Peyer's patch (tissue), 4 donors: Measurements from ENCODE around the gene LAD1. TPM values are rescaled to one million over a fixed set of nuclear protein-coding genes. Genes with fewer than 3 reads are reported as not detected.

Experiments
- DNase-seq, 3 donors: peaks; one replicate each; pipeline ENCODE4 v3.0.0-alpha.2; 2017 to 2019
- H3K27ac ChIP-seq, 4 donors: fragments of 200-600 bp; sonication (generic); one replicate each; pipeline ENCODE4 v1.5.1; 2016 to 2019
- H3K27me3 ChIP-seq, 2 donors: fragments of 200-600 bp; sonication (generic); one replicate each; pipeline ENCODE4 v1.5.1; 2019
- H3K36me3 ChIP-seq, 3 donors: fragments of 200-600 bp; sonication (generic); one replicate each; pipeline ENCODE4 v1.5.1; 2016 to 2019
- H3K4me1 ChIP-seq, 4 donors: fragments of 200-600 bp; sonication (generic); one replicate each; pipeline ENCODE4 v1.5.1; 2016 to 2019
- H3K4me3 ChIP-seq, 4 donors: fragments of 200-600 bp; sonication (generic); 1 replicate in 3 of 4; 2 replicates in 1 of 4; pipeline ENCODE4 v1.5.1; 2016 to 2019; ENCODE audit warnings: mild to moderate bottlenecking in 1 of 4
- H3K9me3 ChIP-seq, 4 donors: fragments of 200-600 bp; sonication (generic); one replicate each; pipeline ENCODE4 v1.5.1; 2016 to 2019; ENCODE audit warnings: mild to moderate bottlenecking in 1 of 4
- POLR2A ChIP-seq, 2 donors: fragments of 450-650 bp; IDR thresholded peaks; one replicate each; pipeline ENCODE4 v1.5.1; 2017; ENCODE audit warnings: antibody characterized with exemption in 2 of 2, mild to moderate bottlenecking in 2 of 2, moderate library complexity in 2 of 2
- total RNA-seq, 4 donors: library from RNA; depleted of rRNA; stranded (reverse); fragments of >200 nt; gene quantifications; one replicate each; pipeline ENCODE4 v1.1.0, GENCODE V29; 2016
- TF ChIP-seq, protein P1 (sequence below), 6 experiments: fragments of 450-650 bp in 4 of 6; fragments of 200-600 bp in 2 of 6; sonication (generic) in 1 of 6; IDR thresholded peaks; one replicate each; pipeline ENCODE4 v1.5.1; 2017 to 2019; ENCODE audit warnings: antibody characterized with exemption in 6 of 6, mild to moderate bottlenecking in 3 of 6, moderate library complexity in 1 of 6

Gene LAD1
- total RNA-seq, 4 donors from 2014 or later, result 106 to 224 (median 192) TPM

DNA sequence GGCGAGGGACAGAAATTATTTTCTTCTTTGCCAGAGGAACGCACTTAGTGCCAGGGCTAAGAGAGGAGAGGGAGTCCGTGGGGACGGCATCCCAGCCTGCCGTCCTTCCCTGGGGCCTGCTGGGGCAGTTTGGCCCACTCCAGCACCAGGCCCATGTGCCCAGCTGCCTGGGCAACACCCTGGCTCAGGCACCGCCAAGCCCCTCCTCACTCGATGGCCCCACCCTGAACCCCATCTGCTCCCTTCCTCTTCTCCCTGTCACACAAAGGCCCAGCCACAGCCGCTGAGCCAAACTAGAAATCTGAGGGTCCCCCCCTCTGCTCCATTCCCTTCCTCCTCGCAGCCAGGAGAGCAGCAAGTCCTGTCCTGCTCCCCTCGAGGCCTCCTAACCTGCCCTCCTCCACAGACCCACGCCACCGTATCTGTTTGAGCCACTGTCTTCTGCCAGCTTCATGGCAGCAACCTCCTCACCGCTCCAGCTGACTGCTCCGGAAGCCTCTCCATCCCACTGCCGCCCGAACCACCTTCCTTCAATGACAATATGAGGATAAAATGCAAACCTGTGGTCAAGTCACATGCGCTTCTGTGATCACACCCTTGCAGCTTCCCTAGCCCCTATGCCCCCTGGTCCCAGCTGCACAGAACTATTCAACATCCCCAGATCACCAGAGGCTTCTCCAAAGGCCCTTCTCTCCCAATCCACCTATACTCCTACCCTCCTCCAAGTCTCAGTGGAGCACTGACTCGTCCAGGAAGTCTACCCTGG, 30.8 kb upstream of the LAD1 start:
- Histone ChIP-seq H3K27me3 (no peaks in the 10 kb centered on the region), H3K9me3 (no peaks in the 10 kb centered on the region), H3K4me3 (no peak overlapping the region), H3K4me1 (no peaks in the 10 kb centered on the region), H3K36me3 (no peaks in the 10 kb centered on the region), H3K27ac (no peak overlapping the region)
- no peak for TF ChIP-seq POLR2A (IDR thresholded peaks at IDR 0.05)
- TF ChIP-seq, protein P1, sequence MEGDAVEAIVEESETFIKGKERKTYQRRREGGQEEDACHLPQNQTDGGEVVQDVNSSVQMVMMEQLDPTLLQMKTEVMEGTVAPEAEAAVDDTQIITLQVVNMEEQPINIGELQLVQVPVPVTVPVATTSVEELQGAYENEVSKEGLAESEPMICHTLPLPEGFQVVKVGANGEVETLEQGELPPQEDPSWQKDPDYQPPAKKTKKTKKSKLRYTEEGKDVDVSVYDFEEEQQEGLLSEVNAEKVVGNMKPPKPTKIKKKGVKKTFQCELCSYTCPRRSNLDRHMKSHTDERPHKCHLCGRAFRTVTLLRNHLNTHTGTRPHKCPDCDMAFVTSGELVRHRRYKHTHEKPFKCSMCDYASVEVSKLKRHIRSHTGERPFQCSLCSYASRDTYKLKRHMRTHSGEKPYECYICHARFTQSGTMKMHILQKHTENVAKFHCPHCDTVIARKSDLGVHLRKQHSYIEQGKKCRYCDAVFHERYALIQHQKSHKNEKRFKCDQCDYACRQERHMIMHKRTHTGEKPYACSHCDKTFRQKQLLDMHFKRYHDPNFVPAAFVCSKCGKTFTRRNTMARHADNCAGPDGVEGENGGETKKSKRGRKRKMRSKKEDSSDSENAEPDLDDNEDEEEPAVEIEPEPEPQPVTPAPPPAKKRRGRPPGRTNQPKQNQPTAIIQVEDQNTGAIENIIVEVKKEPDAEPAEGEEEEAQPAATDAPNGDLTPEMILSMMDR (IDR thresholded peaks at IDR 0.05), result no peak
- no peak for DNase-seq

DNA sequence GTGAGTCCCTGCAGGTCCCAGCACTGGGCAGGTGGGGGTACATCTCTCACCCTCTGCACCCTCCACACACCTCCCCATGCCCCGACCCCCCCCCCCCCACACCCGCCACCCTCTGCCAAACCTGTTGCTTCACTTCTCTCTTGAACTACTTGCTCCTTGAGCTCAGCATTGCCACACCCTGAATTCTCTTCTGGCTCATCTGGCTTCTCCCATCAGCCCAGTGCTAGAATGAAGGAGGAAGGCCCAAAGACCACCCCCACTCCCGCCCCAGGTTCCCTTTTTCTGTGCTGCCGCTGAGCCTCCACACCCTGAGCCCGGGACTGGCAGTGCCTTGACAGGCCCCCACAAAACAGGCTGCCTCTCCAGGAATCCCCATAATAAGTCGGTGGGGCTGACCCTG, 28.8 kb upstream of the LAD1 start:
- Histone ChIP-seq H3K9me3 (no peaks in the 10 kb centered on the region), H3K27me3 (no peaks in the 10 kb centered on the region), H3K4me3 (no peak overlapping the region), H3K4me1 (no peaks in the 10 kb centered on the region), H3K36me3 (no peaks in the 10 kb centered on the region), H3K27ac (no peak overlapping the region)
- no peak for DNase-seq
- TF ChIP-seq, protein P1 (IDR thresholded peaks at IDR 0.05), result no peak
- no peak for TF ChIP-seq POLR2A (IDR thresholded peaks at IDR 0.05)

DNA sequence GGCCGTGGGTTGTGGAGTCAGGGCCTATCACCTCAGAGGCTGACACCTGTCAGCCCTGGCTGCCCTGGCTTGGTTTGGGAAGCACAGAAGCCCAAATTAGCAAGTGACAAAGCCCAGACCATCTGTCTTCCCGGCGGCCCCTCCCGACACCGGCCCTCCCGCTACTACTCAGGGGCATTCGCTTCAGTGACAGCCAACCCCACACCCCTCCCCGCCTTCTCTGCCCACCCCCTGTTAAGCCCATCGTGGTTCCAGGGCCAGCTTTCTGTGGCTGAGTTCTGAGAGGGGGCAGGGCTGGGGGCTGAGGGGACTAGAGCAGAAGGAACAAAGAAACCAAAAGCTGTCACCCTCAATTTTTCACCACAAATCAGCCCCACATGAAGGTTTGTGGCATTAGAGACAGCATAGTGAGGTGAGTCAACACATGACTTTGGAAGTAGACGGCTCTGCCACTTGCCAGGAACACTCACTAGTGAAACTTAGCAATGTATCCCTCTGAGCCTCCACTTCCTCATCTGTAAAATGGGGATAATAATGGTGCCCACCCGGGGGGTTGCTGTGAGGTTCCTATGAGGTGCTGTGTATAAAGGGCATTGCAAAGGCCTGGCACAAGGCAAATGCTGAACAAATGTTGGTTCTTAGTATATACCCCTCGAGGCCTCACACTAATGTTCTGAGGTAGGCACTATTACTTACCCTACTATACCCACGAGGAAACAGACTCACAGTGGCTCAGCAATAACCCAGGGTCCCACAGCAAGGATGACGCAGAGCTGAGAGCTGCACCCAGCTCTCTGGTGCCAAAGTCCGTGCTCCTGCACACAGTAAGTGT, 27.6 kb upstream of the LAD1 start:
- Histone ChIP-seq H3K27ac (no peak overlapping the region), H3K27me3 (no peaks in the 10 kb centered on the region), H3K4me1 (no peaks in the 10 kb centered on the region), H3K36me3 (no peaks in the 10 kb centered on the region), H3K4me3 (no peak overlapping the region), H3K9me3 (no peaks in the 10 kb centered on the region)
- no peak for TF ChIP-seq POLR2A (IDR thresholded peaks at IDR 0.05)
- TF ChIP-seq, protein P1 (IDR thresholded peaks at IDR 0.05), result no peak
- DNase-seq, result no peak

DNA sequence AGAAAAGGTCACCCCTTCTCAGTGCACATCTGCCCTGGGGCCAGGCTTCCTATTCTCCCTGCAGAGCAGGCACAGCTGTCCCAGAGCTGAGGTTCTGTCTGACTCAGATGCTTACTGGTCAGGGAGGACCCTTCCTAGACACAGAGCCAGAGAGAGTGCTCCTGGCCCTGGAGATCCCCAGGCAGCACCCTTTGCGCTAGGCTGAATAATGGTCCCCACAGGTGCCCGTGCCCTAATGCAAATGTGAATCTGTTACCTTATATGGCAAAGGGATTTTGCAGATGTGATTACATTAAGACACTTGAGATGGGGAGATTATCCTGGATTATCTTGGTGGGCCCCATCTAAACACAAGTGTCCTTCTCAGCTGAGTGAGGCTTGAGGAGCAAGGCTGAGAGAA, 25.0 kb upstream of the LAD1 start:
- Histone ChIP-seq H3K4me3 (no peak overlapping the region), H3K27me3 (no peaks in the 10 kb centered on the region), H3K27ac (no peak overlapping the region), H3K4me1 (no peaks in the 10 kb centered on the region), H3K36me3 (no peaks in the 10 kb centered on the region), H3K9me3 (no peaks in the 10 kb centered on the region)
- DNase-seq, result no peak
- TF ChIP-seq, protein P1 (IDR thresholded peaks at IDR 0.05), result no peak
- TF ChIP-seq POLR2A (IDR thresholded peaks at IDR 0.05), result no peak

DNA sequence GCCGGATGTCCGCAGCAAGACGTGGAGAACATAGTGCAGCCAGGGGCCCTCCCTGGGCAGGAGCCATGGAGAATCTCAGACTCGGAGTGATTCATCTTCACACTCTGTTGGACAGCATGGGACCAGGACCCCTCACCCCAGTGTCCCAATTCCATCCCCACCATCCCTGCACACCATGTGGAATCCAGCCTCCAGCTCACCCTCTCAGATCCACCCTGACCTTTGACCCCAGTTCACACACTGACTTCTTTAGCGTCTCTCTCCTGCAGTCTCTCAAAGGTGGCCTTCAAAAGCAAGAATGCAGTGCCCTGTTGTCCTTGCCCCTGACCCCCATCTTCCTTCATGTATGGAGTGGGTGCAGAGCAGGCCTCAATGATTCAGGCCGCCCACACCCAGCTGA, 24.5 kb upstream of the LAD1 start:
- H3K27ac ChIP-seq, result no peak overlapping the region
- DNase-seq, result no peak
- H3K4me1 ChIP-seq, result no peaks in the 10 kb centered on the region
- H3K27me3 ChIP-seq, result no peaks in the 10 kb centered on the region
- TF ChIP-seq, protein P1 (IDR thresholded peaks at IDR 0.05), result no peak
- no peak for TF ChIP-seq POLR2A (IDR thresholded peaks at IDR 0.05)
- H3K36me3 ChIP-seq, result no peaks in the 10 kb centered on the region
- no peaks in the 10 kb centered on the region for H3K9me3 ChIP-seq
- H3K4me3 ChIP-seq, result no peak overlapping the region
